ENCODE measurements around the gene HSFX4. TPM values are rescaled to one million over a fixed set of nuclear protein-coding genes. Genes with fewer than 3 reads are reported as not detected.

Gene HSFX4
- total RNA-seq (2022; extraction: Qiagen RNA extraction; ENCODE audit: low read depth) = not detected in 5 replicates

GRCh38 chrX:149929400-149929799 is at the start of gene HSFX4:
Gene HSFX4, plus strand, starts transcription at chrX:149929573. Its CDS starts 72 bp downstream, at chrX:149929645.

GRCh38 chrX:149881081-149881711 is 48.2 kb upstream of the HSFX4 start, which contains the start of gene MAGEA8:
Gene MAGEA8, plus strand, starts transcription at chrX:149881183. Its CDS starts 3,090 bp downstream, at chrX:149884273.

GRCh38 chrX:149938427-149938880 is 9.1 kb downstream of the HSFX4 start, which contains the start of gene EOLA2:
Gene EOLA2, minus strand, starts transcription at chrX:149938491. Its CDS starts 4,617 bp downstream, at chrX:149933874.

Other genes with a start within 250 kb of the HSFX4 start
- gene MAGEA11, start 217.5 kb upstream of the HSFX4 start, total RNA-seq (2022; extraction: Qiagen RNA extraction; ENCODE audit: low read depth) = not detected in 5 replicates
- 0.13 to 0.44 TPM (median 0.43 TPM) in 5 replicates for gene HSFX1, start 155.5 kb upstream of the HSFX4 start, total RNA-seq (2022; extraction: Qiagen RNA extraction; ENCODE audit: low read depth)
- not detected in 5 replicates for gene MAGEA9, start 147.6 kb upstream of the HSFX4 start, total RNA-seq (2022; extraction: Qiagen RNA extraction; ENCODE audit: low read depth)
- not detected in 5 replicates for gene MAGEA8, start 48.4 kb upstream of the HSFX4 start, total RNA-seq (2022; extraction: Qiagen RNA extraction; ENCODE audit: low read depth)
- 49.7 to 59.8 TPM (median 54.2 TPM) in 5 replicates for gene EOLA2, start 8.9 kb downstream of the HSFX4 start, total RNA-seq (2022; extraction: Qiagen RNA extraction; ENCODE audit: low read depth)

Data from A549 treated with ZK216348 at 1 μM for 4 hours (cell line).